ENCODE measurements around the gene MFN1. TPM values are rescaled to one million over a fixed set of nuclear protein-coding genes. Genes with fewer than 3 reads are reported as not detected.
A peak's percentile ranks its signal among the peaks of the same experiment; 100 is the strongest.

Gene MFN1
- total and polyA plus RNA-seq, 2 of the 13 experiments (the other 11 are each of a cell fraction or from before 2014, with no cell fraction given), result 25.2 to 37.5 TPM

DNA sequence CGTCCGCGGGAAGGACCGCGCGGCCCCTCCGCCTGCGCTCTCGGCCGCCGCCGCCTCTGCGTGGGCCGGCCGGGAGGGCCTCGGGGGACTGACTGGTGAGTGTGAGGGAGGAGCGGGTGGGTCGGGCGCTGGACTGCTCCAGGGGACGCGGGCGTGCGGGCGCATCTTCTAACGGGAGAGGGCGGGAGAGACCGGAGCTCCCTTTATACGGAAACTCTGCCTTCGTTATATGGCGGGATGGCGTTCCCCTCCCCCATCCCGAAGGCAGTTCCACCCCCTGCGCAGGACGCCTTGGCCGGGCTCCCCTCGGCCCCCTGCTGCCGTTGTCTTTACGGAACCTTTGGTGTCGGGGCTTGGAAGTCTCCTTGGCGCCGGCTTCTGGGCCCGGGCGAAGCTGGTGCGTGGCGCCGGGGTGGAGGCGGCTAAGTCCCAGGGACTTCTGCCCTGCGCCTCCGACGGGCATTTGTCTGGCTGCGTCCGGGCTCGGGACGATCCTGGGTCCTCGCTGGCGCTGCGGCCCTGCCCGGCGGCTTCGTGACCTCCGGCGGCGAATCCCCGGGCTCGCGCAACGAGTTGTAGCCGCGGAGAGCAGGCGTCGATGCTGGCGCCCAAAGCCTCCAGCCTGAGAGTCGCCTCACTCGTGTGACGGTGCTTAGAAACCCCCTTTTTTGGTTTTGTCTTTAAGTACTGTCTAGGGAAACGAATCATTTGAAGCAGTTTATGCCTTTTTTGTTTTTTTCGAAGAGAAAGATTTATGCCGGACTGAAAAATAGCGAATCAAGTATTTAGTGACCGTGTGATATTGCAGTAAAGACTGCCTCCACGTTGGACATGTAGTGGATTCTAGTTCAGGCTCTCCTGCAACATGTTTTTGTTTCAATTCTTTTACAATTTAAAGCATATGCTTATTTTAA is 24.1 kb upstream of the MFN1 start (continued):
- TF ChIP-seq, protein P1, sequence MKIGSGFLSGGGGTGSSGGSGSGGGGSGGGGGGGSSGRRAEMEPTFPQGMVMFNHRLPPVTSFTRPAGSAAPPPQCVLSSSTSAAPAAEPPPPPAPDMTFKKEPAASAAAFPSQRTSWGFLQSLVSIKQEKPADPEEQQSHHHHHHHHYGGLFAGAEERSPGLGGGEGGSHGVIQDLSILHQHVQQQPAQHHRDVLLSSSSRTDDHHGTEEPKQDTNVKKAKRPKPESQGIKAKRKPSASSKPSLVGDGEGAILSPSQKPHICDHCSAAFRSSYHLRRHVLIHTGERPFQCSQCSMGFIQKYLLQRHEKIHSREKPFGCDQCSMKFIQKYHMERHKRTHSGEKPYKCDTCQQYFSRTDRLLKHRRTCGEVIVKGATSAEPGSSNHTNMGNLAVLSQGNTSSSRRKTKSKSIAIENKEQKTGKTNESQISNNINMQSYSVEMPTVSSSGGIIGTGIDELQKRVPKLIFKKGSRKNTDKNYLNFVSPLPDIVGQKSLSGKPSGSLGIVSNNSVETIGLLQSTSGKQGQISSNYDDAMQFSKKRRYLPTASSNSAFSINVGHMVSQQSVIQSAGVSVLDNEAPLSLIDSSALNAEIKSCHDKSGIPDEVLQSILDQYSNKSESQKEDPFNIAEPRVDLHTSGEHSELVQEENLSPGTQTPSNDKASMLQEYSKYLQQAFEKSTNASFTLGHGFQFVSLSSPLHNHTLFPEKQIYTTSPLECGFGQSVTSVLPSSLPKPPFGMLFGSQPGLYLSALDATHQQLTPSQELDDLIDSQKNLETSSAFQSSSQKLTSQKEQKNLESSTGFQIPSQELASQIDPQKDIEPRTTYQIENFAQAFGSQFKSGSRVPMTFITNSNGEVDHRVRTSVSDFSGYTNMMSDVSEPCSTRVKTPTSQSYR (CRISPR knock-in tag; IDR thresholded peaks at IDR 0.05; ENCODE audit: borderline replicate concordance), result peak; percentile 86
- TF ChIP-seq, protein P2, sequence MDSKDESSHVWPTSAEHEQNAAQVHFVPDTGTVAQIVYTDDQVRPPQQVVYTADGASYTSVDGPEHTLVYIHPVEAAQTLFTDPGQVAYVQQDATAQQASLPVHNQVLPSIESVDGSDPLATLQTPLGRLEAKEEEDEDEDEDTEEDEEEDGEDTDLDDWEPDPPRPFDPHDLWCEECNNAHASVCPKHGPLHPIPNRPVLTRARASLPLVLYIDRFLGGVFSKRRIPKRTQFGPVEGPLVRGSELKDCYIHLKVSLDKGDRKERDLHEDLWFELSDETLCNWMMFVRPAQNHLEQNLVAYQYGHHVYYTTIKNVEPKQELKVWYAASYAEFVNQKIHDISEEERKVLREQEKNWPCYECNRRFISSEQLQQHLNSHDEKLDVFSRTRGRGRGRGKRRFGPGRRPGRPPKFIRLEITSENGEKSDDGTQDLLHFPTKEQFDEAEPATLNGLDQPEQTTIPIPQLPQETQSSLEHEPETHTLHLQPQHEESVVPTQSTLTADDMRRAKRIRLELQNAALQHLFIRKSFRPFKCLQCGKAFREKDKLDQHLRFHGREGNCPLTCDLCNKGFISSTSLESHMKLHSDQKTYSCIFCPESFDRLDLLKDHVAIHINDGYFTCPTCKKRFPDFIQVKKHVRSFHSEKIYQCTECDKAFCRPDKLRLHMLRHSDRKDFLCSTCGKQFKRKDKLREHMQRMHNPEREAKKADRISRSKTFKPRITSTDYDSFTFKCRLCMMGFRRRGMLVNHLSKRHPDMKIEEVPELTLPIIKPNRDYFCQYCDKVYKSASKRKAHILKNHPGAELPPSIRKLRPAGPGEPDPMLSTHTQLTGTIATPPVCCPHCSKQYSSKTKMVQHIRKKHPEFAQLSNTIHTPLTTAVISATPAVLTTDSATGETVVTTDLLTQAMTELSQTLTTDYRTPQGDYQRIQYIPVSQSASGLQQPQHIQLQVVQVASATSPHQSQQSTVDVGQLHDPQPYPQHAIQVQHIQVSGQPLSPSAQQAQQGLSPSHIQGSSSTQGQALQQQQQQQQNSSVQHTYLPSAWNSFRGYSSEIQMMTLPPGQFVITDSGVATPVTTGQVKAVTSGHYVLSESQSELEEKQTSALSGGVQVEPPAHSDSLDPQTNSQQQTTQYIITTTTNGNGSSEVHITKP (CRISPR knock-in tag; IDR thresholded peaks at IDR 0.05; ENCODE audit: low read depth), result no peak
- TF ChIP-seq ZNF572 (CRISPR knock-in tag; IDR thresholded peaks at IDR 0.05) (0 out of 2 replicates have a peak, but pooled peaks have one; percentile 56), TGIF2 (CRISPR knock-in tag; IDR thresholded peaks at IDR 0.05) (no peak), RXRA (CRISPR knock-in tag; IDR thresholded peaks at IDR 0.05) (no peak), DNMT3B (CRISPR knock-in tag; conservative IDR thresholded peaks at IDR 0.05) (no peak), ZNF713 (CRISPR knock-in tag; IDR thresholded peaks at IDR 0.05) (no peak), STAT5B (CRISPR knock-in tag; IDR thresholded peaks at IDR 0.05) (no peak), ZNF10 (CRISPR knock-in tag; IDR thresholded peaks at IDR 0.05; ENCODE audit: borderline replicate concordance, low read depth) (no peak), IRF2 (CRISPR knock-in tag; IDR thresholded peaks at IDR 0.05) (no peak), NFKB2 (CRISPR knock-in tag; IDR thresholded peaks at IDR 0.05; ENCODE audit: borderline replicate concordance) (peak; percentile 45; the same call in 1 of the 2 replicates), HDAC2 (CRISPR knock-in tag; IDR thresholded peaks at IDR 0.05) (no peak), MYC (CRISPR knock-in tag; IDR thresholded peaks at IDR 0.05; ENCODE audit: borderline replicate concordance) (no peak), ZNF225 (CRISPR knock-in tag; IDR thresholded peaks at IDR 0.05) (no peak), NBN (conservative IDR thresholded peaks at IDR 0.05) (no peak), SIN3B (IDR thresholded peaks at IDR 0.05; ENCODE audit: low read length) (no peak), WIZ (CRISPR knock-in tag; IDR thresholded peaks at IDR 0.05) (0 out of 2 replicates have a peak, but pooled peaks have one; percentile 14), FOSL2 (CRISPR knock-in tag; IDR thresholded peaks at IDR 0.05) (no peak), ZFP82 (CRISPR knock-in tag; IDR thresholded peaks at IDR 0.05; ENCODE audit: borderline replicate concordance) (peak; percentile 29; the same call in 1 of the 2 replicates), RORA (CRISPR knock-in tag; IDR thresholded peaks at IDR 0.05) (no peak)
- TF ChIP-seq, protein P3, sequence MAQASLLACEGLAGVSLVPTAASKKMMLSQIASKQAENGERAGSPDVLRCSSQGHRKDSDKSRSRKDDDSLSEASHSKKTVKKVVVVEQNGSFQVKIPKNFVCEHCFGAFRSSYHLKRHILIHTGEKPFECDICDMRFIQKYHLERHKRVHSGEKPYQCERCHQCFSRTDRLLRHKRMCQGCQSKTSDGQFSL (CRISPR knock-in tag; IDR thresholded peaks at IDR 0.05), result no peak
- TF ChIP-seq, protein P4, sequence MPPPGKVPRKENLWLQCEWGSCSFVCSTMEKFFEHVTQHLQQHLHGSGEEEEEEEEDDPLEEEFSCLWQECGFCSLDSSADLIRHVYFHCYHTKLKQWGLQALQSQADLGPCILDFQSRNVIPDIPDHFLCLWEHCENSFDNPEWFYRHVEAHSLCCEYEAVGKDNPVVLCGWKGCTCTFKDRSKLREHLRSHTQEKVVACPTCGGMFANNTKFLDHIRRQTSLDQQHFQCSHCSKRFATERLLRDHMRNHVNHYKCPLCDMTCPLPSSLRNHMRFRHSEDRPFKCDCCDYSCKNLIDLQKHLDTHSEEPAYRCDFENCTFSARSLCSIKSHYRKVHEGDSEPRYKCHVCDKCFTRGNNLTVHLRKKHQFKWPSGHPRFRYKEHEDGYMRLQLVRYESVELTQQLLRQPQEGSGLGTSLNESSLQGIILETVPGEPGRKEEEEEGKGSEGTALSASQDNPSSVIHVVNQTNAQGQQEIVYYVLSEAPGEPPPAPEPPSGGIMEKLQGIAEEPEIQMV (CRISPR knock-in tag; IDR thresholded peaks at IDR 0.05; ENCODE audit: low read depth), result no peak
